HepG2 (cell line): ENCODE results near the gene SLC7A4. TPM values are rescaled to one million over a fixed set of nuclear protein-coding genes. Genes with fewer than 3 reads are reported as not detected.

Experiments used
- ETV5 ChIP-seq: IDR thresholded peaks from 2 replicates; pipeline ENCODE4 v1.6.1; 2018; ENCODE audit warnings: missing biosample characterization, missing genetic modification reagents, inconsistent platforms, borderline replicate concordance
- FOXM1 ChIP-seq: sonication (generic); formaldehyde crosslinking; IDR thresholded peaks from 2 replicates; pipeline ENCODE4 v1.5.0; 2020; ENCODE audit warnings: missing genetic modification reagents
- NFAT5 ChIP-seq: sonication (generic); formaldehyde crosslinking; IDR thresholded peaks from 2 replicates; pipeline ENCODE4 v1.4.0; 2020; ENCODE audit warnings: missing genetic modification reagents
- NR1H2 ChIP-seq: sonication (generic); formaldehyde crosslinking; IDR thresholded peaks from 2 replicates; pipeline ENCODE4 v1.8.1; 2022; ENCODE audit warnings: low read depth, missing genetic modification reagents, borderline replicate concordance
- PAF1 ChIP-seq: IDR thresholded peaks from 2 replicates; pipeline ENCODE4 v1.6.1; 2016; ENCODE audit warnings: missing genetic modification reagents, missing compliant biosample characterization
- PAX8 ChIP-seq: sonication (generic); formaldehyde crosslinking; IDR thresholded peaks from 2 replicates; pipeline ENCODE4 v1.8.0; 2022; ENCODE audit warnings: mild to moderate bottlenecking, missing genetic modification reagents, borderline replicate concordance
- SUZ12 ChIP-seq: fragments of 150-350 bp; IDR thresholded peaks from 2 replicates; pipeline ENCODE4 v1.6.1; 2014; ENCODE audit warnings: low read depth, low read length
- TARDBP ChIP-seq: sonication (generic); formaldehyde crosslinking; IDR thresholded peaks from 2 replicates; pipeline ENCODE4 v1.8.0; 2022; ENCODE audit warnings: mild to moderate bottlenecking, missing genetic modification reagents
- TERF1 ChIP-seq: sonication (generic); formaldehyde crosslinking; IDR thresholded peaks from 2 replicates; pipeline ENCODE4 v1.8.0; 2022; ENCODE audit warnings: mild to moderate bottlenecking, missing genetic modification reagents, moderate library complexity
- TRAFD1 ChIP-seq: sonication (generic); formaldehyde crosslinking; IDR thresholded peaks from 2 replicates; pipeline ENCODE4 v1.5.1; 2020; ENCODE audit warnings: missing genetic modification reagents, mild to moderate bottlenecking, borderline replicate concordance
- ZBTB8A ChIP-seq: sonication (generic); formaldehyde crosslinking; IDR thresholded peaks from 2 replicates; pipeline ENCODE4 v1.4.0; 2020; ENCODE audit warnings: mild to moderate bottlenecking, low read depth, missing genetic modification reagents, borderline replicate concordance
- polyA plus RNA-seq, 8 experiments: library from polyadenylated mRNA; depleted of rRNA in 3 of 8; stranded (reverse) in 7 of 8; unstranded in 1 of 8; fragments of >200 nt; fragmentation: Illumina TruSeq in 4 of 8; extraction: Trizol in 4 of 8; gene quantifications; 2 replicates each; pipeline versions ENCODE4 v1.2.1 to v1.2.3, GENCODE V29; 2011 to 2016; ENCODE audit warnings: low read depth in 4 of 8, missing spikeins in 1 of 8, mixed read lengths in 1 of 8; ENCODE audit not compliant: insufficient read depth in 1 of 8
- total RNA-seq, 5 experiments: library from RNA; depleted of rRNA; stranded (reverse); fragments of >200 nt; fragmentation: Illumina TruSeq; extraction: Trizol; gene quantifications; 2 replicates each; pipeline ENCODE4 v1.2.3, GENCODE V29; 2016; ENCODE audit warnings: low read depth in 1 of 5
- TF ChIP-seq, protein P1 (sequence below): sonication (generic); formaldehyde crosslinking; IDR thresholded peaks from 2 replicates; pipeline ENCODE4 v1.5.0; 2020; ENCODE audit warnings: missing genetic modification reagents
- TF ChIP-seq, protein P2 (sequence below): sonication (generic); formaldehyde crosslinking; IDR thresholded peaks from 2 replicates; pipeline ENCODE4 v1.8.1; 2022; ENCODE audit warnings: low read depth, mild to moderate bottlenecking, missing genetic modification reagents
- TF ChIP-seq, protein P3 (sequence below): sonication (generic); formaldehyde crosslinking; IDR thresholded peaks from 2 replicates; pipeline ENCODE4 v1.8.0; 2022; ENCODE audit warnings: missing genetic modification reagents, mild to moderate bottlenecking, inconsistent platforms, borderline replicate concordance

SLC7A4 gene
- total and polyA plus RNA-seq, 2 of the 13 experiments (the other 11 are each of a cell fraction or from before 2014, with no cell fraction given): not detected

DNA sequence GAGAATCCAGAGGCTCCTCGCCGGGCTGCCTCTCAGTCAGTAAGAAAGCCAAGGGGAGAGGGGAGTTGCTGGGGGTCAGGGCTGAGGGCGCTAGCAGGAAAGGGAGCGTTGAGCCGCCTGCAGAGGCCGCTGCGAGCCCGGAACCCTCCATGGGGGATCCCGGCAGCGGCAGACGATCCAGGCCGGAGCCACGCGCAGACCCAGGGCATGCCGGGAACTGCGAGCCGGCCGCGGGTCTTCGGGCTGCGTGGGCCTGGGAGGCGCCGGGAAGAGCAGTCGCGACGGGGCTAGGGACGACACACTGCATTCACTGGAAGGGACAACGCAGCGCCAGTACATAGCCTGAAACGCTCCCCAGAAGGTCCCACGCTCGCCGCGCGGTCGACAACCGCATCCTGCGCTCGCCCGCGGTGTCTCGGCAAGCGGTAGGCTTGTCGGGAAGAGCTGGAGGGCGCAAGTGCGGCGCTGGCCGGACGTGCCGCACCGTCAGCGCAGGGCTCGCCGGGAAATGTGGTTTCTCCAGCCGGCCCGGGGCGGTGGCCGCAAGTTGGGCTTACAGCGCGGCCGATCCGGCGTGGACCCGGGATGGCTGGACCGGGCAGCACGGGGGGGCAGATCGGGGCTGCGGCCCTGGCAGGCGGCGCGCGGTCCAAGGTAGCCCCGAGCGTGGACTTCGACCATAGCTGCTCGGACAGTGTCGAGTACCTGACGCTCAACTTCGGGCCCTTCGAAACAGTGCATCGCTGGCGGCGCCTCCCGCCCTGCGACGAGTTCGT lies 50.4 kb downstream of the SLC7A4 start, which contains the start of gene LZTR1 (continued):
- TF ChIP-seq, protein P1, sequence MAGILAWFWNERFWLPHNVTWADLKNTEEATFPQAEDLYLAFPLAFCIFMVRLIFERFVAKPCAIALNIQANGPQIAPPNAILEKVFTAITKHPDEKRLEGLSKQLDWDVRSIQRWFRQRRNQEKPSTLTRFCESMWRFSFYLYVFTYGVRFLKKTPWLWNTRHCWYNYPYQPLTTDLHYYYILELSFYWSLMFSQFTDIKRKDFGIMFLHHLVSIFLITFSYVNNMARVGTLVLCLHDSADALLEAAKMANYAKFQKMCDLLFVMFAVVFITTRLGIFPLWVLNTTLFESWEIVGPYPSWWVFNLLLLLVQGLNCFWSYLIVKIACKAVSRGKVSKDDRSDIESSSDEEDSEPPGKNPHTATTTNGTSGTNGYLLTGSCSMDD (CRISPR knock-in tag): peak; percentile 83; the same call in 1 of the 2 replicates
- TF ChIP-seq TARDBP (CRISPR knock-in tag) (peak; percentile 96), NR1H2 (CRISPR knock-in tag) (no peak), SUZ12 (peak; percentile 55), PAF1 (CRISPR knock-in tag) (no peak), PAX8 (CRISPR knock-in tag) (no peak; the same call in 1 of the 2 replicates), ZBTB8A (CRISPR knock-in tag) (no peak), TERF1 (CRISPR knock-in tag) (no peak), TRAFD1 (no peak), FOXM1 (CRISPR knock-in tag) (no peak; the same call in 1 of the 2 replicates), NFAT5 (CRISPR knock-in tag) (peak; percentile 93), ETV5 (peak; percentile 84)
- TF ChIP-seq, protein P2, sequence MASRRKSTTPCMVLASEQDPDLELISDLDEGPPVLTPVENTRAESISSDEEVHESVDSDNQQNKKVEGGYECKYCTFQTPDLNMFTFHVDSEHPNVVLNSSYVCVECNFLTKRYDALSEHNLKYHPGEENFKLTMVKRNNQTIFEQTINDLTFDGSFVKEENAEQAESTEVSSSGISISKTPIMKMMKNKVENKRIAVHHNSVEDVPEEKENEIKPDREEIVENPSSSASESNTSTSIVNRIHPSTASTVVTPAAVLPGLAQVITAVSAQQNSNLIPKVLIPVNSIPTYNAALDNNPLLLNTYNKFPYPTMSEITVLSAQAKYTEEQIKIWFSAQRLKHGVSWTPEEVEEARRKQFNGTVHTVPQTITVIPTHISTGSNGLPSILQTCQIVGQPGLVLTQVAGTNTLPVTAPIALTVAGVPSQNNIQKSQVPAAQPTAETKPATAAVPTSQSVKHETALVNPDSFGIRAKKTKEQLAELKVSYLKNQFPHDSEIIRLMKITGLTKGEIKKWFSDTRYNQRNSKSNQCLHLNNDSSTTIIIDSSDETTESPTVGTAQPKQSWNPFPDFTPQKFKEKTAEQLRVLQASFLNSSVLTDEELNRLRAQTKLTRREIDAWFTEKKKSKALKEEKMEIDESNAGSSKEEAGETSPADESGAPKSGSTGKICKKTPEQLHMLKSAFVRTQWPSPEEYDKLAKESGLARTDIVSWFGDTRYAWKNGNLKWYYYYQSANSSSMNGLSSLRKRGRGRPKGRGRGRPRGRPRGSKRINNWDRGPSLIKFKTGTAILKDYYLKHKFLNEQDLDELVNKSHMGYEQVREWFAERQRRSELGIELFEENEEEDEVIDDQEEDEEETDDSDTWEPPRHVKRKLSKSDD: peak; percentile 37; the same call in 1 of the 2 replicates
- TF ChIP-seq, protein P3, sequence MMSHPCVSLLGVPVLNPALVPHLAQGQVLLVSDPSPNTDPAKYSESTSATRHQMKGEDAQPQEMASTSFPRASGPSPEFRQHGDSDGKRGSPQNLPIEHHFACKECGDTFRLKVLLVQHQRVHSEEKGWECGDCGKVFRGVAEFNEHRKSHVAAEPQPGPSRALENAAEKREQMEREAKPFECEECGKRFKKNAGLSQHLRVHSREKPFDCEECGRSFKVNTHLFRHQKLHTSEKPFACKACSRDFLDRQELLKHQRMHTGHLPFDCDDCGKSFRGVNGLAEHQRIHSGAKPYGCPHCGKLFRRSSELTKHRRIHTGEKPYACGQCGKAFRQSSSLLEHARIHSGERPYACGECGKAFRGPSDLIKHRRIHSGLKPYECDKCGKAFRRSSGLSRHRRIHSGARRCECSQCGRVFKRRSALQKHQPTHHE (CRISPR knock-in tag): peak; percentile 96
